Mucosa of stomach (tissue), 1 donor: Measurements from ENCODE around the gene NHERF2.
A peak's percentile ranks its signal among the peaks of the same experiment; 100 is the strongest.
"Not testable (repeated sequence)": the region's sequence is repeated elsewhere in the genome, so short reads cannot be mapped to it uniquely, and the experiment has no call there.

Experiments used
- H3K27me3 ChIP-seq: one replicate; pipeline ENCODE4 v1.7.0; 2013; ENCODE audit warnings: mild to moderate bottlenecking, low read length; ENCODE audit not compliant: control insufficient read depth, insufficient read depth
- H3K36me3 ChIP-seq: one replicate; pipeline ENCODE4 v1.7.0; 2013; ENCODE audit warnings: low read length; ENCODE audit not compliant: control insufficient read depth, insufficient read depth
- H3K4me1 ChIP-seq: one replicate; pipeline ENCODE4 v1.7.0; 2013; ENCODE audit warnings: mild to moderate bottlenecking, low read length; ENCODE audit not compliant: control insufficient read depth, insufficient read depth
- H3K4me3 ChIP-seq: one replicate; pipeline ENCODE4 v1.7.0; 2013; ENCODE audit warnings: low read length
- H3K9ac ChIP-seq: one replicate; pipeline ENCODE4 v1.7.0; 2013; ENCODE audit warnings: mild to moderate bottlenecking, low read length, moderate library complexity
- H3K9me3 ChIP-seq: one replicate; pipeline ENCODE4 v1.7.0; 2013; ENCODE audit warnings: mild to moderate bottlenecking, low read length, moderate library complexity; ENCODE audit not compliant: control insufficient read depth
- donor health status: Pancreatic carcinoma.

The NHERF2 gene

GRCh38 chr16:2027024-2028010 is 615 bp downstream of the NHERF2 start:
- Histone ChIP-seq H3K9me3 (no peaks in the 10 kb centered on the region), H3K9ac (peak overlapping the region; percentile 26), H3K4me1 (peaks cover 51% of the 10 kb centered on the region), H3K36me3 (peaks cover 3% of the 10 kb centered on the region), H3K4me3 (peak overlapping the region; percentile 75), H3K27me3 (no peaks in the 10 kb centered on the region)

DNA sequence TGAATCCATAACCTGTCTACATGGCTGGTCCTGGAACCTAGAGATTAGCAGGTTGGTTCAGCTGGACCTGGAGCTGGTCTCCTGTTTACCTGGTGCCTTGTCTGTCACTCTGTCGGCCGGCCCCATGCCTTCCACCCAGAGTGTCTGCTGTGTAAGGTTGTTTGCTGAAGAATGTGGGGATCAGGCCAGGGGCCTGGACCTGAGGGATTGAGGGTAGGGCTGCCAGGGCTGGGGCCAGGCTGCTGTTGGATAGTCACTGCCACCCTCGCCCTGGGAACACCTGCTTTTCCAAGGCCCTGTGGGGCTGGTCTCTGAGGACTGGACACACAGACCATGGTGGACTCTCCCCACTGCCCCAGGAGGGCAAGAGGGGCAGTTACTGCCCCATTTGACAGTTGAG is 1.4 kb downstream of the NHERF2 start:
- peak overlapping the region; percentile 75 for H3K4me3 ChIP-seq
- H3K27me3 ChIP-seq = no peaks in the 10 kb centered on the region
- H3K9ac ChIP-seq = peak overlapping the region; percentile 26
- H3K9me3 ChIP-seq = no peaks in the 10 kb centered on the region
- H3K4me1 ChIP-seq = peaks cover 53% of the 10 kb centered on the region
- peaks cover 3% of the 10 kb centered on the region for H3K36me3 ChIP-seq

GRCh38 chr16:2028620-2029220 is 2.0 kb downstream of the NHERF2 start:
- H3K9ac ChIP-seq = peak overlapping the region; percentile 26
- no peaks in the 10 kb centered on the region for H3K27me3 ChIP-seq
- H3K9me3 ChIP-seq = no peaks in the 10 kb centered on the region
- H3K4me1 ChIP-seq = peaks cover 54% of the 10 kb centered on the region
- peaks cover 3% of the 10 kb centered on the region for H3K36me3 ChIP-seq
- no peak overlapping the region for H3K4me3 ChIP-seq

GRCh38 chr16:2029350-2029749 is 2.6 kb downstream of the NHERF2 start:
- H3K36me3 ChIP-seq = peaks cover 3% of the 10 kb centered on the region
- H3K27me3 ChIP-seq = no peaks in the 10 kb centered on the region
- no peak overlapping the region for H3K4me3 ChIP-seq
- H3K9ac ChIP-seq = no peak overlapping the region
- H3K9me3 ChIP-seq = no peaks in the 10 kb centered on the region
- peaks cover 53% of the 10 kb centered on the region for H3K4me1 ChIP-seq

DNA sequence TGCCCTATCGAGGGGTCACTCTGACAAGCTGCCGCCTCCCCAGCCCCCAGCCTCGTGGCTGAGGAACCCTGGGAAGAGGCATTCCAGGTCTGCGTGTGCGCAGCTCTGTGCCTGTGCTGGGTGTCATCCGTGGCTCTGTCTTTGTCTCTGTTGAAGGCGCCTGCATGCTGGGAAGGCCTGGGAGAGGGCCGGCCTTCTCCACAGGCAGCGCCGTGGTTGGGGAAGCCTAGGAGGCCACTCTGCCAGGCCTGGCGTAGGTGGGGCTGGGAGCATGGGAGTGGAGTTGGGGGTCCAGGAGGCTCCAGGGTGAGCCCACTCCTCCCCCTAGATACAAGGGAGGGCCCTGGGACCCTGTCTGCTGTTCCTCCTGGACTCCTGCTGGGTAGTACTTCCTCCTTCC is 3.3 kb downstream of the NHERF2 start:
- Histone ChIP-seq H3K27me3 (no peaks in the 10 kb centered on the region), H3K4me1 (peaks cover 59% of the 10 kb centered on the region), H3K36me3 (peaks cover 3% of the 10 kb centered on the region), H3K4me3 (no peak overlapping the region), H3K9ac (no peak overlapping the region), H3K9me3 (no peaks in the 10 kb centered on the region)

DNA sequence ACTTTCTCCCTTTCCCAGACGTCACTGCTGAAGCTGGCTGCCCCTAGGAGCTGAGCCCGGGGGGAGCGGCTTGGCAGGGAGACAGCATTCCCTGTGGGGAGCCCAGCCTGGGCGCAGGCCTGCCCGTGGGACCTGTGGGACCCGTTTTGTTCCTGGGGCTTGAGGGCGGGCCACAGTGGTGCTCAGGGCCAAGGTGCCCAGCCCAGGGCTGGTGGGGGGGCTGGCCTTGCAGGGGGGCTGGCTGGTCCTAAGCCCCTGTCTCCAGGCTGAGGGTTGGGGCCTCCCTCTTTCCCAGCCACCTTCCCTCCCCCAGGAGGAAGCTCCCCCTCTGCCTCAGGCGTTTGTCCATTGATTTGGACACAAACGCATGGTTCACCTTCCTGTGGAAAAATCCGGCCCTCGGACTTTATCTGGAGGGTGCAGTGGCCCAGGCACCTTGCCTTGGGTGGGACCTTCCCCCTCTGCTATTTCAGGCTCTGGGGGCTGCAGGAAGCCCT is 4.4 kb downstream of the NHERF2 start:
- H3K4me1 ChIP-seq = peaks cover 64% of the 10 kb centered on the region

DNA sequence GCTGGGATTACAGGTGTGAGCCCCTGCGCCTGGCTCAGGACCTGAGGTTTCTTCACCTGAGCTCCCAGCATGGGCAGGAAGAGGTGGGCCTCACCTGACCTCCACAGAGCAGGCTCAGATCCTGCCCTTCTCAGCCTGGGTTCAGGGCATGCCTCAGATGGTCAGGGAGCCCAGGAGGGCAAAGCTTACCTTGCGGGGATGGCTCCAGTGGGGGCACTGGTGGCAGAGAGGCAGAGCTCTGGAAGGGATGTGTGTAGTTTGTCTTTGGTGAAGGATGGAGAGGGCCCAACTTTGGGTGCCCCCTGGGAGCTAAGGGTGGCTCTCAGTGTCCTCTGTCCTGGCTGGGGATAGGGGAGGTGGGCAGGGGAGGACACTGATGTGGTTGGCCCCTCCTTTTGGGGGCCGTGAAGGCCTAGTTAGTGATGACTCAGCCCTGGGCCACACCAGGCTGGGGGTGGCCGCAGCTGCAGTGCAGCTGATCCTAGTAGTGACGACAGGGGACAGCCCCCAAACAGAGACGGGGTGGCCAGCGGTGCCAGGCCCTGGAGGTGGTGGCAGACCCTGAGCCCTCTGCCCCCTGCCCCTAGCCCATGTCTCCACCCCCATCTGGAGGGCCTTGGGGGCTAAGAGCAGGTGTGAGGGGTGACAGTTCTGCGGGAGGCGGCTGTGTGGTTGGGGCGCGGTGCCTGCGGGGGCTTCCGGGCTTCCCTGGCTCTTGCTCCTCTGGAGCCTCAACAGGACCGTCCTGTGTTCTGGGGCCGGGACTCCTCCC is 5.8 kb downstream of the NHERF2 start:
- Histone ChIP-seq H3K36me3 (peaks cover 11% of the 10 kb centered on the region), H3K4me3 (no peak overlapping the region), H3K4me1 (peaks cover 70% of the 10 kb centered on the region), H3K9ac (peak overlapping the region; percentile 70), H3K9me3 (no peaks in the 10 kb centered on the region), H3K27me3 (no peaks in the 10 kb centered on the region)

More for the DNA sequence above, 4.4 kb downstream of the NHERF2 start:
- Histone ChIP-seq H3K27me3 (no peaks in the 10 kb centered on the region), H3K36me3 (peaks cover 3% of the 10 kb centered on the region), H3K9ac (no peak overlapping the region), H3K4me3 (no peak overlapping the region), H3K9me3 (no peaks in the 10 kb centered on the region)

DNA sequence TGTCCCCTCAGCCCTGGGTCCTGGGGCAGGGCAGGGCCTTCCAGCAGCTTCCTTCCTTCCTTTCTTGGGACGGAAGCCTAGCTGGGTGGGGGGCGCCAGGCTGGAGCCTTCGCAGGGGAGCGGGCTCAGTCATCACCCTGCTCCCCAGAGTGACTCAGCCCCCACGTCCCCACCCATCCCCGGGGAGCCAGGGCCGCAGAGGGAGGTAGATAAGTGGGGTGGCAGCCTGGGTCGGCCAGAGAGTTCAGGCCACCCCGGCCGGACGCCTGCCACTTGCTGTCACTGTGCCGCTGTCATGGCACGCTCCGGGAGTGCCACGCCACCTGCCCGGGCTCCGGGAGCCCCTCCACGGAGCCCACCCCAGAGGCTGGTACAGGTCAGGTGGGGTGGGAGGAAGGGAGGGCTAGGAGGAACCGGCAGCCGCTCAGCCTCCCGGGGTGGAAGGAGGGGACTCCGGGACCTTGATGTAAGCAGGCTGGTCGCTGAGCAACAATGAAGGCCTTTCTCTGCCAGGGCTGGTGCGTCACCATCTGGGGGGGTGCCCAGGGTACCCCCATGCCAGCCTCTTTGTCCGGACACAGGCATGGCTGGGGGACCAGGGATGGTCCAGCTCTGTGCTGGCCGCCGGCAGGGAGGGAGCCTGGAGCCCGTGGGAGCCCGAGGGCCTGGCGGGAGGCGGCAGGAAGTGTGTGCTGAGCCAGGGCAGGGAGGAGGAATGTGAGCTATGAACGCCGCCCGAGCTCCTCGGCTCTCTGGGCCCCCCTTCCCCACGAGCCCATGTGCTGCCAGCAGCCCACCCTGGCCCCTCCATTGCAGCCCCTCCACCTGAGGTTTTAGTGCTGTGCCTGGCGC is 6.6 kb downstream of the NHERF2 start:
- H3K27me3 ChIP-seq = no peaks in the 10 kb centered on the region
- peaks cover 12% of the 10 kb centered on the region for H3K36me3 ChIP-seq
- no peaks in the 10 kb centered on the region for H3K9me3 ChIP-seq
- H3K9ac ChIP-seq = peak overlapping the region; percentile 70
- peaks cover 71% of the 10 kb centered on the region for H3K4me1 ChIP-seq
- peak overlapping the region; percentile 11 for H3K4me3 ChIP-seq

- H3K4me3 ChIP-seq, H3K9me3 ChIP-seq, H3K27me3 ChIP-seq: not testable (repeated sequence)
- peaks cover 12% of the 10 kb centered on the region for H3K36me3 ChIP-seq
- peak overlapping the region; percentile 70 for H3K9ac ChIP-seq
- peaks cover 71% of the 10 kb centered on the region for H3K4me1 ChIP-seq
These were observed 7.4 kb downstream of the NHERF2 start for GRCh38 chr16:2033909-2034695.

DNA sequence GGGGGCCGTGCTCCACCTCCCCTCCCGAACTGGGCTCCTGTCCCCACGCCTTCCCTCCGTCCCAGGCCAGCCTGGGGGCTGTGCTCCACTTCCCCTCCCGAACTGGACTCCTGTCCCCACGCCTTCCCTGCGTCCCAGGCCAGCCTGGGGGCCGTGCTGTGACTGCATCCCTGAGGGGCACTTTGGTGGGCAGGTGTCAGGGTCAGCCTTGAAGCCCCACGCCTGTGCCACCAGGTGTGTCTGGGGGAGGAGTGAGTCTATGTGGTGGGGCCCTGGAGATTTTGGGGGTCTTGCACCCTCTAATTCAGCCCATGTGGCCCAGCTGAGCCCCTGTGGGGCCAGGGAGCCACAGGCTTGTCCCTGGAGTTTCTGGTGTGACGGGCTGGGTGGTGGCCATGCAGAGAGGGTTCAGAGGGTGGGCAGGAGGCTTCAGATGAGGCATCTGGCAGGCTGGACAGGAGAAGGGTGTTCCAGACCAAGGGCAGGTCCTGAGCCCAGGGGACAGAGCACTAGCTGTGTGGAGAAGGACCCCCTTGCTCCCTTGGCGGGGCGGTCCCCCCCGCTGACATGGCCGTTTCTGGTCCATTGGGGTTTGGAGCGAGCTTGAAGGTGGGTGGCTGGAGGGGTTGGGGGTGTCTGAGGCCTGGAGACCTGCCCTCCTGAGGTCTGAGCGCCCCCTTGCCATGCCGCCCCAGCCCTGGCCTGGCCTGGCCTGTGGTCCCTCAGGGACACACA is 8.2 kb downstream of the NHERF2 start:
- no peak overlapping the region for H3K4me3 ChIP-seq
- no peaks in the 10 kb centered on the region for H3K27me3 ChIP-seq
- H3K36me3 ChIP-seq = peaks cover 9% of the 10 kb centered on the region
- H3K9ac ChIP-seq = peak overlapping the region; percentile 76
- H3K4me1 ChIP-seq = peaks cover 75% of the 10 kb centered on the region
- H3K9me3 ChIP-seq = no peaks in the 10 kb centered on the region
